ENCODE measurements around the gene RUFY4. TPM values are rescaled to one million over a fixed set of nuclear protein-coding genes. Genes with fewer than 3 reads are reported as not detected.

The RUFY4 gene
- total and polyA plus RNA-seq, 2 of the 13 experiments (the other 11 are each of a cell fraction or from before 2014, with no cell fraction given) = not detected

DNA sequence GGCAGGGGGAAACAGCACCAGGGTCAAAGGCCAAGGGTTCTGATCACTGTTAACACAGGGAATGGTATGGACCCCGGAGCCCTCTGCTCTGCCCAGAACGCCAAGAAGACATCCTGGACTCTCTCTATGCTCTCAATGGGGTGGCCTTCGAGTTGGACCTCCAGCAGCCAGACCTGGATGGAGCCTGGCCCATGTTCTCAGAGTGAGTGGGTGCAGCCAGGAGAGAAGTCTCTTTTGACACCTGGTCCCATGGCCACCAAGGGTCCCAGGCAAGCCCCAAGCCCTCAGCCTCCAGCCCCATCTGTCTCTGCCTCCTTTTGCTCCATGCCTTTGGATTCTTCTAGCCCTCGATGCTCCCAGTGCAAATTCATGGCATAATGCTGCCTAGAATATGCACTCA lies 4.1 kb downstream of the RUFY4 start:
- Histone ChIP-seq H3K36me3 (replicated peaks in 1 of 2; ENCODE audit: control insufficient read depth in 1 of 2, insufficient read depth in 2 of 2, low read length in 2 of 2) (no peaks in the 10 kb centered on the region; a peak in 1 of 5 replicates), H3K27ac (ENCODE audit: extremely low read length, insufficient read depth, low read length) (no peak overlapping the region), H3K9ac (ENCODE audit: insufficient read depth, low read depth, low read length) (no peak overlapping the region), H2AFZ (ENCODE audit: low read length) (no peak overlapping the region), H3K27me3 (ENCODE audit: control insufficient read depth in 1 of 2, insufficient read depth in 2 of 2, low read length in 2 of 2) (peaks cover 8 to 77% of the 10 kb centered on the region in 2 experiments; a peak in 4 of 5 replicates), H3K4me2 (ENCODE audit: low read depth, low read length) (no peak overlapping the region), H3K79me2 (ENCODE audit: insufficient read depth, low read length) (no peaks in the 10 kb centered on the region), H3K4me3 (replicated peaks in 1 of 3; ENCODE audit: insufficient read depth in 1 of 3, low read depth in 2 of 3, low read length in 3 of 3) (no peak overlapping the region), H3K4me1 (ENCODE audit: insufficient read depth, low read length) (no peaks in the 10 kb centered on the region), H4K20me1 (ENCODE audit: insufficient read depth, low read length) (no peaks in the 10 kb centered on the region), H3K9me3 (ENCODE audit: low read length) (no peaks in the 10 kb centered on the region)
- intact Hi-C loops (cut with micrococcal nuclease; ENCODE audit: unreplicated experiment) = no loop called here
- ChIA-PET POLR2A (no interaction called here), CTCF (ENCODE audit: low intra/inter-chr PET ratio, low total read pairs) (no interaction called here)
- TF ChIP-seq HHEX (CRISPR knock-in tag; IDR thresholded peaks at IDR 0.05) = no peak
- TF ChIP-seq, protein P1, sequence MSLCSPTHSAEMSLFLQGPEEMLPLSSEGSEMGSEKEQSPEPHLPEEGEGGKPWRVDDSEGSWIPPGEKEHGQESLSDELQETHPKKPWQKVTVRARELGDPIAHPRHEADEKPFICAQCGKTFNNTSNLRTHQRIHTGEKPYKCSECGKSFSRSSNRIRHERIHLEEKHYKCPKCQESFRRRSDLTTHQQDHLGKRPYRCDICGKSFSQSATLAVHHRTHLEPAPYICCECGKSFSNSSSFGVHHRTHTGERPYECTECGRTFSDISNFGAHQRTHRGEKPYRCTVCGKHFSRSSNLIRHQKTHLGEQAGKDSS (CRISPR knock-in tag; IDR thresholded peaks at IDR 0.05; ENCODE audit: borderline replicate concordance, low read depth) = no peak
- TF ChIP-seq, protein P2, sequence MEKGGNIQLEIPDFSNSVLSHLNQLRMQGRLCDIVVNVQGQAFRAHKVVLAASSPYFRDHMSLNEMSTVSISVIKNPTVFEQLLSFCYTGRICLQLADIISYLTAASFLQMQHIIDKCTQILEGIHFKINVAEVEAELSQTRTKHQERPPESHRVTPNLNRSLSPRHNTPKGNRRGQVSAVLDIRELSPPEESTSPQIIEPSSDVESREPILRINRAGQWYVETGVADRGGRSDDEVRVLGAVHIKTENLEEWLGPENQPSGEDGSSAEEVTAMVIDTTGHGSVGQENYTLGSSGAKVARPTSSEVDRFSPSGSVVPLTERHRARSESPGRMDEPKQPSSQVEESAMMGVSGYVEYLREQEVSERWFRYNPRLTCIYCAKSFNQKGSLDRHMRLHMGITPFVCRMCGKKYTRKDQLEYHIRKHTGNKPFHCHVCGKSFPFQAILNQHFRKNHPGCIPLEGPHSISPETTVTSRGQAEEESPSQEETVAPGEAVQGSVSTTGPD (CRISPR knock-in tag; IDR thresholded peaks at IDR 0.05) = no peak
- TF ChIP-seq ZNF713 (CRISPR knock-in tag; IDR thresholded peaks at IDR 0.05) = no peak
- FAIRE-seq (no peak), DNase-seq (ENCODE audit: low spot score) (no peak), ATAC-seq (no peak)
- in situ Hi-C loops (cut with HindIII; ENCODE audit: extremely low pct_ligation_motif_present, low pct_unique_long_range_greater_than_20kb) = no loop called here
- 12% methylated on average over 1 of the region's 4 CpGs for WGBS (ENCODE audit: low lambda C conversion rate)
- no TSS peak for BruUV-seq (replicated peaks)

DNA sequence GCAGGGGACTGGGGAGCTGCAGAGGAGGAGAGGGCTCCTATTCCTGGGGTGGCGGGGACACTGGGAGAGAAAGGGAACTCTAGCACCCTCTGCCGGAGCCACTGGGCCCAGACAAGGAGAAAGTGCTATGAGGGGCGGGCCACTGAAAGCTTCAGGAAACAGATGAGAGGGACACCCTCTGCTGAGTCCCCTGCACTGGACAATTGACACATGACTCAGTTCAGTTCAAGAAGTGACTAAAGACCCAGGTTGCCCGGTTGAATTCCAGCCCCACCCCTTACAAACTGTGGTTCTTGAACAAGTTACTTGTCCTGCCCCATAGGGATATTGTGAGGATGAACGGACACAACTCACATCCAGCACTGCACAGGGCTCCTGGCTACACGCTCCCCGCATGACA lies 5.0 kb downstream of the RUFY4 start:
- peak; percentile 40 for DNase-seq (ENCODE audit: low spot score)
- WGBS (ENCODE audit: low lambda C conversion rate) = 19% methylated on average over 7 of the region's 7 CpGs
- no peaks in the 10 kb centered on the region for H4K20me1 ChIP-seq (ENCODE audit: insufficient read depth, low read length)
- ATAC-seq = peak; percentile 76
- no peak overlapping the region for H3K9ac ChIP-seq (ENCODE audit: insufficient read depth, low read depth, low read length)
- H3K4me2 ChIP-seq (ENCODE audit: low read depth, low read length) = no peak overlapping the region
- H3K4me1 ChIP-seq (ENCODE audit: insufficient read depth, low read length) = no peaks in the 10 kb centered on the region
- H2AFZ ChIP-seq (ENCODE audit: low read length) = no peak overlapping the region
- H3K79me2 ChIP-seq (ENCODE audit: insufficient read depth, low read length) = no peaks in the 10 kb centered on the region
- no peak overlapping the region for H3K4me3 ChIP-seq (replicated peaks in 1 of 3; ENCODE audit: insufficient read depth in 1 of 3, low read depth in 2 of 3, low read length in 3 of 3)
- in situ Hi-C loops (cut with HindIII; ENCODE audit: extremely low pct_ligation_motif_present, low pct_unique_long_range_greater_than_20kb) = no loop called here
- H3K36me3 ChIP-seq (replicated peaks in 1 of 2; ENCODE audit: control insufficient read depth in 1 of 2, insufficient read depth in 2 of 2, low read length in 2 of 2) = no peaks in the 10 kb centered on the region; a peak in 1 of 5 replicates
- no peak overlapping the region for H3K27ac ChIP-seq (ENCODE audit: extremely low read length, insufficient read depth, low read length)
- FAIRE-seq = peak; percentile 23
- ChIA-PET CTCF (ENCODE audit: low intra/inter-chr PET ratio, low total read pairs) (no interaction called here), POLR2A (no interaction called here)
- no TSS peak for BruUV-seq (replicated peaks)
- no peaks in the 10 kb centered on the region for H3K9me3 ChIP-seq (ENCODE audit: low read length)
- H3K27me3 ChIP-seq (ENCODE audit: control insufficient read depth in 1 of 2, insufficient read depth in 2 of 2, low read length in 2 of 2) = peaks cover 8 to 78% of the 10 kb centered on the region in 2 experiments; a peak in 4 of 5 replicates
- intact Hi-C loops (cut with micrococcal nuclease; ENCODE audit: unreplicated experiment) = no loop called here
- no peak for TF ChIP-seq ZNF431 (CRISPR knock-in tag; IDR thresholded peaks at IDR 0.05; ENCODE audit: borderline replicate concordance, low read depth)
- TF ChIP-seq SMC3 (IDR thresholded peaks at IDR 0.05; ENCODE audit: low read length) = no peak
- TF ChIP-seq ZNF12 (CRISPR knock-in tag; IDR thresholded peaks at IDR 0.05) = no peak
- TF ChIP-seq, protein P3, sequence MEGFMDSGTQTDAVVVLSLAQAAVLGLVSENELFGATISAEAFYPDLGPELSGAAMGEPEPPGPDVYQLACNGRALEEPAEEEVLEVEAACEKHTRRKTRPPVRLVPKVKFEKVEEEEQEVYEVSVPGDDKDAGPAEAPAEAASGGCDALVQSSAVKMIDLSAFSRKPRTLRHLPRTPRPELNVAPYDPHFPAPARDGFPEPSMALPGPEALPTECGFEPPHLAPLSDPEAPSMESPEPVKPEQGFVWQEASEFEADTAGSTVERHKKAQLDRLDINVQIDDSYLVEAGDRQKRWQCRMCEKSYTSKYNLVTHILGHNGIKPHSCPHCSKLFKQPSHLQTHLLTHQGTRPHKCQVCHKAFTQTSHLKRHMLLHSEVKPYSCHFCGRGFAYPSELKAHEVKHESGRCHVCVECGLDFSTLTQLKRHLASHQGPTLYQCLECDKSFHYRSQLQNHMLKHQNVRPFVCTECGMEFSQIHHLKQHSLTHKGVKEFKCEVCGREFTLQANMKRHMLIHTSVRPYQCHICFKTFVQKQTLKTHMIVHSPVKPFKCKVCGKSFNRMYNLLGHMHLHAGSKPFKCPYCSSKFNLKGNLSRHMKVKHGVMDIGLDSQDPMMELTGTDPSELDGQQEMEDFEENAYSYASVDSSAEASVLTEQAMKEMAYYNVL (CRISPR knock-in tag; IDR thresholded peaks at IDR 0.05; ENCODE audit: borderline replicate concordance) = no peak
- TF ChIP-seq, protein P4, sequence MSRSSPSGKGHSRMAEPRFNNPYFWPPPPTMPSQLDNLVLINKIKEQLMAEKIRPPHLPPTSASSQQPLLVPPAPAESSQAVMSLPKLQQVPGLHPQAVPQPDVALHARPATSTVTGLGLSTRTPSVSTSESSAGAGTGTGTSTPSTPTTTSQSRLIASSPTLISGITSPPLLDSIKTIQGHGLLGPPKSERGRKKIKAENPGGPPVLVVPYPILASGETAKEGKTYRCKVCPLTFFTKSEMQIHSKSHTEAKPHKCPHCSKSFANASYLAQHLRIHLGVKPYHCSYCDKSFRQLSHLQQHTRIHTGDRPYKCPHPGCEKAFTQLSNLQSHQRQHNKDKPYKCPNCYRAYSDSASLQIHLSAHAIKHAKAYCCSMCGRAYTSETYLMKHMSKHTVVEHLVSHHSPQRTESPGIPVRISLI (CRISPR knock-in tag; IDR thresholded peaks at IDR 0.05; ENCODE audit: borderline replicate concordance) = no peak
- TF ChIP-seq, protein P5, sequence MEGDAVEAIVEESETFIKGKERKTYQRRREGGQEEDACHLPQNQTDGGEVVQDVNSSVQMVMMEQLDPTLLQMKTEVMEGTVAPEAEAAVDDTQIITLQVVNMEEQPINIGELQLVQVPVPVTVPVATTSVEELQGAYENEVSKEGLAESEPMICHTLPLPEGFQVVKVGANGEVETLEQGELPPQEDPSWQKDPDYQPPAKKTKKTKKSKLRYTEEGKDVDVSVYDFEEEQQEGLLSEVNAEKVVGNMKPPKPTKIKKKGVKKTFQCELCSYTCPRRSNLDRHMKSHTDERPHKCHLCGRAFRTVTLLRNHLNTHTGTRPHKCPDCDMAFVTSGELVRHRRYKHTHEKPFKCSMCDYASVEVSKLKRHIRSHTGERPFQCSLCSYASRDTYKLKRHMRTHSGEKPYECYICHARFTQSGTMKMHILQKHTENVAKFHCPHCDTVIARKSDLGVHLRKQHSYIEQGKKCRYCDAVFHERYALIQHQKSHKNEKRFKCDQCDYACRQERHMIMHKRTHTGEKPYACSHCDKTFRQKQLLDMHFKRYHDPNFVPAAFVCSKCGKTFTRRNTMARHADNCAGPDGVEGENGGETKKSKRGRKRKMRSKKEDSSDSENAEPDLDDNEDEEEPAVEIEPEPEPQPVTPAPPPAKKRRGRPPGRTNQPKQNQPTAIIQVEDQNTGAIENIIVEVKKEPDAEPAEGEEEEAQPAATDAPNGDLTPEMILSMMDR (CRISPR knock-in tag; IDR thresholded peaks at IDR 0.05) = peak; percentile 71
- no peak for TF ChIP-seq ZNF136 (CRISPR knock-in tag; IDR thresholded peaks at IDR 0.05; ENCODE audit: low read depth)
